HG02759 (cell line): Measurements from ENCODE around the gene PRAMEF17.
"Not testable (repeated sequence)": the region's sequence is repeated elsewhere in the genome, so short reads cannot be mapped to it uniquely, and the experiment has no call there.

ENCODE experiments used
- ATAC-seq: cut with Tn5 transposase; IDR thresholded peaks from one replicate; pipeline ENCODE4 v1.9.1; 2021; ENCODE audit warnings: mild to moderate bottlenecking, moderate library complexity; ENCODE audit not compliant: unreplicated experiment

PRAMEF17 gene, protein sequence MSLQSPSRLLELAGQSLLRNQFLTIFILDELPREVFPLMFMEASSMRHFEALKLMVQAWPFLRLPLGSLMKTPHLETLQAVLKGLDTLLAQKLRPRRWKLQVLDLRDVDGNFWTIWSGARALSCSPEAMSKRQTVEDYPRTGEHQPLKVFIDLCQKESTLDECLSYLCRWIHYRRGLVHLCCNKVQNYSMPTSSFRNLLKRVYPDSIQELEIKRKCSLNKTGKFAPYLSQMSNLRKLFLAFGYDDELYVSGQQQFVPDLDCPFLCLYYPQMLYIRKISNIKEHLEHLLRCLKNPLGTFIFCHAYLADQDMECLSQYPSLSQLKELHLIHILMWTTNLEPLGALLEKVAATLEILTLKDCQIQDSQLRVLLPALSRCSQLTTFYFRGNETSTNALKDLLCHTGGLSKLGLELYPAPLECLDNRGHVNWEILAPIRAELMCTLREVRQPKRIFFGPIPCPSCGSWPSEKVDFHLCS

GRCh38 chr1:13389332-13389731 is at the start of gene PRAMEF17:
TSS of gene PRAMEF17 (plus strand) at chr1:13389632. CDS start at chr1:13389658, 26 bp downstream.
- ATAC-seq = not testable (repeated sequence)

- not testable (repeated sequence) for ATAC-seq
These were observed 46.9 kb upstream of the PRAMEF17 start for GRCh38 chr1:13342496-13342895.

DNA sequence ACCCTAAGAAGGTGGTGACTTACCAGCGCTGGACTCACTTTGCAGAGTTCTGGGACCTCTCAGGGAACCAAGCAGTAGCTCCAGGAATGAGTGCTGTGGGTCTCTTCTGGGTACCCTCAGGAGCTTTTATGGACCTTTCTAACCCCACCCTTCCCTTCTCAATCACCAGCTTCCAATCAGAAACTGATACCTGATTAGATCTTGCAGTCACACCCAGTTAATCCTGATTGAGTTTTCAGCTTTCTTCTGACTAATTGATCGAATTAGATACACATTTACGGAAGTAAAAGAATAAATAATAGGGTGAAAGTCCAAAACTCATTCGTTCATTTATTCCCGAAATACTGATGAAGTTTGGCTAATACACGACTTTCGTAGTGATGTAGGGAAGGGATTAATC is 42.4 kb upstream of the PRAMEF17 start, which contains the start of gene PRAMEF14:
PRAMEF14 (minus strand) TSS at position 101 of the 400 bp plus-strand sequence. CDS start 1,820 bp downstream, outside the sequence.
- ATAC-seq = not testable (repeated sequence)

GRCh38 chr1:13353476-13353875 is 36.0 kb upstream of the PRAMEF17 start:
- not testable (repeated sequence) for ATAC-seq

DNA sequence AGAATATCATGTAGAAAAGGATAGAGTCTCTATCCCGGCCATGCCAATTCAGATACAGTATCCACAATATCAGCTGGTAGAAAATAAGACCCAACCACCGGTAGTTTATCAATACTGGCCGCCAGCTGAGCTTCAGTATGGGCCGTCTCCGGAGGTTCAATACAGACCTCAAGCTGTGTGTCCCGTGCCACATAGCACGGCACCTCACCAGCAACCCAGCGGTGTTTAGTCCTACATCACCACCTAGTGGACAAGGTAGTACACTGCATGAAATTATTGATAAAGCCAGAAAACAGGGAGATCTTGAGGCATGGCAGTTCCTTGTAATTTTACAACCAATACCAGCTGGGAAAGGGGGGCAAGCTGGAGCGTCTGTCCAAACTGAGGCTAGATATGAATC is 35.0 kb upstream of the PRAMEF17 start:
- not testable (repeated sequence) for ATAC-seq

- not testable (repeated sequence) for ATAC-seq
These were observed 32.7 kb upstream of the PRAMEF17 start for GRCh38 chr1:13356774-13357173.

DNA sequence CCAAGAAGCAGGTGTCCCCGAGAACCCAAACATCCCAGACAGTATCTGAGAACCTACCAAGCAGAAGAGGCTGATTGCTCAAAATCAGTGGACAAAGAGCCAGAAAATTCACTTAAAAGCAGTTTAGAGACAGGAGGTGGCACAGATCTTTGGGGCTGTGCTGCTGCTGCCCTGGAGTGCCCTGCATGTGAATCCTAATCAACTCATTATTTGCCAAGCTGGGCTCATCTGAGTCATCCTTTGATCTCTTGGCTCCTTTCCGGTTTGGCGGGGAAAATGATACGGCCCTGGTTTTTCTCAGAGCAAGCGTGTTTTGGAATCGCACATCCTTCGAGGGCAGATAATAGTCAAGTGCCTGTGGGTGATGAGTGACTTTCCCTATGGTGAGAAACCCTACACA is 27.1 kb upstream of the PRAMEF17 start:
- ATAC-seq = not testable (repeated sequence)

DNA sequence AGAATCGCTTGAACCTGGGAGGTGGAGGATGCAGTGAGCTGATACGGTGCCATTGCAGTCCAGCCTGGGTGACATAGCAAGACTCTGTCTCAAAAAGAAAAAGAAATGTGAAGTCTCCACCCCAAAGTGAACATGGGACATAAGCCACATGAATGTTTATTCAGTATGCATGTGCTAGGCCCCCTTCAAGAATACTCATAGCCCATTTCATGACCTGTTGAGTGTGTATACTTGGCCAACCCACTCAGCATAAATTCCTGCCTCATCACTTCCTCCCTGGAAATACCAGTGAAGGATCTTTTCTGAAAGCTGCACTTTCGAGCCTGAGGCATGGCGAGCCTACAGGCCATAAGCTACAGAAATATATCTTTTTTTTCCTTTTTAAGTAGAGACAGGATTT is 24.5 kb upstream of the PRAMEF17 start:
- not testable (repeated sequence) for ATAC-seq

DNA sequence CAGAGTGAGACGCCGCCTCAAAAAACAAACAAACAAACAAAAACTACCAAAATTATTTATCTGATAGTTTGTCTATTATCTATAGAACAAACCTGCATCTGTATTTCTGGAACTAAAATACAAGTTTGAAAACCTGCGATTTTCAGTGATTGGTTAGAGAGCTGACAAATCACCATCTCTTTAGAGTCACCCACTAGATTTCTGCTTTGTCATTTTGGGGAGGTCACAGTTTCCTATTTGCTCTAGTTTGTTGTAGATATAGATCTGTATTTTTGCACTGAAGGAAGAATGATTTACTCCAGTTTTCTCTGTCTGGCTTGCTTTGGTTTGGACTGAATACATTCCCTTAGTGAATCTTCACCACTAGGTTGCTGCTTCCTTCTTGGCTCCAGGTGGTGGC is 22.9 kb upstream of the PRAMEF17 start:
- not testable (repeated sequence) for ATAC-seq

DNA sequence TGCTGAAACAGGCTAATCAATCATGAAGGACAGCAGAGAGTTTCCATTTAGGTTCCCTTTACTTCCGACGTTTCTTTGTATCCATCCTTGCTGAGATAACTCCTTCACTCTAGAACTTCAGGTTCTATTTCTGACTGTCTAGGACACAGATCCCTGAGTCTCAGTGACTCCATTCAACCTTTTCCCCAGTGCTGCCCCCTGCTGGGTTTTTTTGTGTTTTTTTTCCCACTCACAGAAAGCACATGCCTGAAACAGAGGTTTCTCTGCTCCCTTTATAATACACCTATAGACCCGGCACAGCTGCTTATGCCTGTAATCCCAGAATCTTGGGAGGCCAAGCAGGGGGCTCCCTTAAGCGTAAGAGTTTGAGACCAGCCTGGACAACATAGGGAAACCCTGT is 20.9 kb upstream of the PRAMEF17 start:
- not testable (repeated sequence) for ATAC-seq

DNA sequence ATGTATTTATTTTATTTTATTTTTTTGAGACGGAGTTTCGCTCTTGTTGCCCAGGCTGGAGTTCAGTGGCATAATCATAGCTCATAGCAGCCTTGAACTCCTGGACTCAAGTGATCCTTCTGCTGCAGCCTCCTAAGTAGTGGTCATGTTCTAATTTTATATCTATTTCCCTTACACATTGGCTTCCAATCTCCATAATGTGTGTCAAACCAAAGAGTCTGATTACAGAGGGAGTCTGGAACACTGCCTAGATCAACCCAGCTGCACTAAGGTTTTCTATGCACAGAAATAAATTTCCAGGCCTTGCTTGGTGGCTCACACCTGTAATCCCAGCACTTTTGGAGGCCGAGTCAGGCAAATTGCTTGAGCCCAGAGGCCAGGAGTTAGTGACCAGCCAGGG is 10.4 kb upstream of the PRAMEF17 start:
- not testable (repeated sequence) for ATAC-seq

GRCh38 chr1:13380380-13380779 is 9.1 kb upstream of the PRAMEF17 start:
- ATAC-seq = not testable (repeated sequence)

DNA sequence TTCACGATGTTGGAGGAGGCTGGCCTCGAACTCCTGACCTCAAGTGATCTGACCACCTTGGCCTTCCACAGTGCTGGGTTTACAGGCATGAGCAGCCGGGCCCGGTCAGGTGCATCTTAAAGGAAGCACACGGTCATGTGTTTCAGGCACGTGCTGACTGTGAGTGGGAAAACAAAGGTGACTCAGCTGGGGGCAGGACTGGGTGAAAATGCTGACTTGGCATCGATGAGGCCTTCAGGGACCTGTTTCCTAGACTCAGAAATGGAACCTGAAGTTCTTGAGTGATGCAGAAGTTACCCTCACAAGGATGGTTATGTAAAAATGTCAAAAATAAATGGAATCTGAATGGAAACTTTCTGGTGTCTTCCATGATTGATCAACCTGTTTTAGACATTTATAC is 3.6 kb downstream of the PRAMEF17 start:
- ATAC-seq = not testable (repeated sequence)

DNA sequence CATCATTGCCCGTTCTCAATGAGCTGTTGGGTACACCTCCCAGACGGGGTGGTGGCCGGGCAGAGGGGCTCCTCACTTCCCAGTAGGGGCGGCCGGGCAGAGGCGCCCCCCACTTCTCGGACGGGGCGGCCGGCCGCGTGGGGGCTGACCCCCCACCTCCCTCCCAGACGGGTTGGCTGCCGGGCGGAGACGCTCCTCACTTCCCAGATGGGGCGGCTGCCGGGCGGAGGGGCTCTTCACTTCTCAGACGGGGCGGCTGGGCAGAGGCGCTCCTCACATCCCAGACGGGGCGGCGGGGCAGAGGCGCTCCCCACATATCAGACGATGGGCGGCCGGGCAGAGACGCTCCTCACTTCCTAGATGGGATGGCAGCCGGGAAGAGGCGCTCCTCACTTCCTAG is 5.3 kb downstream of the PRAMEF17 start:
- not testable (repeated sequence) for ATAC-seq

- ATAC-seq = not testable (repeated sequence)
These were observed 5.9 kb downstream of the PRAMEF17 start for GRCh38 chr1:13395311-13395710.

DNA sequence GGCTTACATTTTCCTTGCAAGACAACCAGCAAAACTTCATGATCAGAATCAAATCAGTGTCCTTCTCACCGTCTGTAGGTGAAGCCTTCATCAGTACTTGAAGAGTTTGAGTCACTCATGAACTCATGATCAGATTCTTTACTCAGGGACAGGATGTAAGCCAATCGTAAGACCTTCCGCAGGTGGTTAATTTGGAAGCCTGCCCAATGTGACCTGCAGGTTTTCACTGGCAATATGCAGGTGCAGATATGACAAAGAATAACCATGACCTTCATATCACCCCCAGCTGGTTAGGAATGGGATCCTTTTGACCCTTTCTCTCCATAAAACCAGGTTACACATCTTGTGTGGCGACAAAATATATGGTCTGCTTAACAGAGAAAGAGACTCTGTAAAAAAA is 18.4 kb downstream of the PRAMEF17 start:
- ATAC-seq = no peak

DNA sequence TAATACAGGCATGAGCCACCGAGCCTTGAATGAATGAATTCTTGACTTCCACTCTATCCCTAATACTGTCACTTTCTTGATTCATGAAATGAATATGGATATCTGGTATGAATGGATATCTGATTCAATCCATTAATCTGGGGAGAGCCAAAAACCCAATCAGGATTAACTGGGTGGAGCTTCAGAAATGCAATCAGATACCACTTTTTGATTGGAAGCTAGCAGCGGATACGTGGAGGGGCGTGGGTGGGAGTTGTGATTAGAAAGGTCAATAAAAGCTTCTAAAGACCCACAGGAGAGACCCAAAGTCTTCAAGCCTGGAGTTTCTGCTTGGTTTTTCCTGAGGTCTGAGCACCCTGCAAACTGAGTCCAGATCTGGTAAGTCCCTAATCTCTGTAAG is 20.7 kb downstream of the PRAMEF17 start, which contains the start of gene PRAMEF20:
PRAMEF20 (plus strand) TSS at position 301 of the 400 bp plus-strand sequence. CDS start 5,905 bp downstream, outside the sequence.
- ATAC-seq = not testable (repeated sequence)

- no peak for ATAC-seq
These were observed 41.1 kb downstream of the PRAMEF17 start for GRCh38 chr1:13430495-13430894.

DNA sequence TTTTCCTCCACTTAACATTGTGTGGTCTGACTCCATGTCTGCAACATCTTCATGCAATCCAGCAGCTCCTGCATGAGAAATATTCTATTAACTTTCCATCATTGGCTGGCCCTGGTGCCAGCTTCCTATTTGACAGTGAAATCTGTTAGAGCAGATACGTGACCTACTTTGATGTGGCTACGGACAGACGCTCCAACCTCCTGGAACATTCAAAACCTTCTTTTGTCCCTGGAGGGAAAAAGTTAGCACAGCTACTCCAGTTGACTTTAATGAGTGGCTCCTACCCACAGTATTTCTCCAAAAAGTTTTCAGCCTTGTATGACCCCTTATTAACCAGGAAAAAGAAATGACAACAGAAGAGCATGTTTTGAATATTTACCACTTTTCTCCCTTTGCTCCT is 42.8 kb downstream of the PRAMEF17 start:
- no peak for ATAC-seq

- ATAC-seq = not testable (repeated sequence)
These were observed 44.4 kb downstream of the PRAMEF17 start for GRCh38 chr1:13433694-13434358.

- no peak for ATAC-seq
These were observed 46.0 kb downstream of the PRAMEF17 start for GRCh38 chr1:13435458-13435857.
